A549 treated with AZD9567 at 1 μM for 4 hours (cell line): Measurements from ENCODE around the gene PIGU. TPM values are rescaled to one million over a fixed set of nuclear protein-coding genes. Genes with fewer than 3 reads are reported as not detected.

Experiments used
- total RNA-seq: library from RNA; stranded (reverse); fragments of 200-300 nt; extraction: Qiagen RNA extraction; gene quantifications from 5 replicates; pipeline ENCODE4 v1.2.3, GENCODE V29; 2022; ENCODE audit not compliant: insufficient read depth

PIGU gene
- 28.6 to 29.9 TPM (median 29.3 TPM) in 5 replicates for total RNA-seq

GRCh38 chr20:34676642-34677373 lies at the start of gene PIGU:
Gene PIGU (minus strand): TSS chr20:34677092. CDS start chr20:34677085, 7 bp downstream.

GRCh38 chr20:34704177-34705007 lies 27.5 kb upstream of the PIGU start, which contains the start of gene TP53INP2:
Gene TP53INP2 (plus strand): TSS chr20:34704344. CDS start chr20:34708740, 4,396 bp downstream.

GRCh38 chr20:34558320-34559218 lies 118.3 kb downstream of the PIGU start, which contains the start of gene MAP1LC3A:
Gene MAP1LC3A (plus strand): TSS chr20:34558718. CDS start chr20:34558869, 151 bp downstream.

GRCh38 chr20:34516247-34517113 lies 160.4 kb downstream of the PIGU start, which contains the start of gene DYNLRB1:
Gene DYNLRB1 (plus strand): TSS chr20:34516422. CDS start chr20:34516459, 37 bp downstream.

Other genes with a start within 250 kb of the PIGU start
- 229 to 262 TPM (median 238 TPM) in 5 replicates for gene DYNLRB1, start 160.7 kb downstream of the PIGU start, total RNA-seq
- gene MAP1LC3A, start 118.4 kb downstream of the PIGU start, total RNA-seq = 13.8 to 29.8 TPM (median 26.5 TPM) in 5 replicates
- gene TP53INP2, start 27.3 kb upstream of the PIGU start, total RNA-seq = 6.0 to 8.9 TPM (median 8.0 TPM) in 5 replicates
- gene NCOA6, start 148.6 kb upstream of the PIGU start, total RNA-seq = 15.5 to 28.9 TPM (median 16.9 TPM) in 5 replicates
- gene GGT7, start 195.8 kb upstream of the PIGU start, total RNA-seq = 4.5 to 8.4 TPM (median 7.4 TPM) in 5 replicates
- 7.4 to 10.8 TPM (median 10.6 TPM) in 5 replicates for gene ACSS2, start 199.5 kb upstream of the PIGU start, total RNA-seq